SK-N-SH treated with all-trans-retinoic acid at 6 μM for 48 hours (cell line): ENCODE measurements around the gene MKS1.

Experiments
- ATAC-seq: fragments of 200-7000 bp; cut with Tn5 transposase; 3 replicates; pipeline ENCODE4 v1.9.1; 2020; ENCODE audit warnings: mild to moderate bottlenecking, moderate library complexity
- ARNTL ChIP-seq: fragments of 450-650 bp; formaldehyde crosslinking; IDR thresholded peaks from 2 replicates; pipeline ENCODE4 v1.5.0; 2020; ENCODE audit warnings: low read depth, mild to moderate bottlenecking, moderate library complexity, borderline replicate concordance
- BACH2 ChIP-seq: fragments of 250-450 bp; sonication (Bioruptor Pico); IDR thresholded peaks from 2 replicates; pipeline ENCODE4 v1.9.0; 2021; ENCODE audit warnings: mild to moderate bottlenecking, borderline replicate concordance
- CREB5 ChIP-seq: fragments of 250-450 bp; sonication (Bioruptor Pico); IDR thresholded peaks from 2 replicates; pipeline ENCODE4 v1.5.1; 2020; ENCODE audit warnings: low read depth, mild to moderate bottlenecking, moderate library complexity
- CSDC2 ChIP-seq: fragments of 250-450 bp; sonication (Bioruptor Pico); IDR thresholded peaks from 2 replicates; pipeline ENCODE4 v1.5.0; 2020; ENCODE audit warnings: mild to moderate bottlenecking, moderate library complexity
- CSRNP3 ChIP-seq: fragments of 250-450 bp; sonication (Bioruptor Pico); IDR thresholded peaks from 2 replicates; pipeline ENCODE4 v1.5.1; 2021; ENCODE audit warnings: mild to moderate bottlenecking, moderate library complexity
- ESRRG ChIP-seq: fragments of 250-450 bp; sonication (Bioruptor Pico); IDR thresholded peaks from 2 replicates; pipeline ENCODE4 v1.6.1; 2021; ENCODE audit warnings: mild to moderate bottlenecking
- GLIS3 ChIP-seq: fragments of 250-450 bp; sonication (Bioruptor Pico); IDR thresholded peaks from 2 replicates; pipeline ENCODE4 v1.5.0; 2020; ENCODE audit warnings: mild to moderate bottlenecking, moderate library complexity
- ISL1 ChIP-seq: fragments of 250-450 bp; sonication (Bioruptor Pico); IDR thresholded peaks from 2 replicates; pipeline ENCODE4 v2.1.2; 2022; ENCODE audit warnings: mild to moderate bottlenecking, moderate library complexity
- OSR1 ChIP-seq: fragments of 250-450 bp; sonication (Bioruptor Pico); IDR thresholded peaks from 2 replicates; pipeline ENCODE4 v1.8.0; 2022; ENCODE audit warnings: moderate library complexity, mild to moderate bottlenecking, inconsistent platforms
- PPARA ChIP-seq: fragments of 250-450 bp; sonication (Bioruptor Pico); IDR thresholded peaks from 2 replicates; pipeline ENCODE4 v1.5.0; 2020; ENCODE audit warnings: mild to moderate bottlenecking, borderline replicate concordance
- RARB ChIP-seq: fragments of 250-450 bp; sonication (Bioruptor Pico); IDR thresholded peaks from 2 replicates; pipeline ENCODE4 v1.8.0; 2021; ENCODE audit warnings: mild to moderate bottlenecking, moderate library complexity
- SNAI2 ChIP-seq: fragments of 250-450 bp; sonication (Bioruptor Pico); IDR thresholded peaks from 2 replicates; pipeline ENCODE4 v1.5.0; 2020; ENCODE audit warnings: mild to moderate bottlenecking, moderate library complexity
- TCF4 ChIP-seq: fragments of 250-450 bp; sonication (Bioruptor Pico); IDR thresholded peaks from 2 replicates; pipeline ENCODE4 v1.8.0; 2021; ENCODE audit warnings: mild to moderate bottlenecking, moderate library complexity, borderline replicate concordance
- TOX ChIP-seq: fragments of 250-450 bp; sonication (Bioruptor Pico); IDR thresholded peaks from 2 replicates; pipeline ENCODE4 v1.8.0; 2021; ENCODE audit warnings: mild to moderate bottlenecking, moderate library complexity, borderline replicate concordance
- ZC3H10 ChIP-seq: fragments of 250-450 bp; sonication (Bioruptor Pico); IDR thresholded peaks from 2 replicates; pipeline ENCODE4 v1.5.1; 2021; ENCODE audit warnings: mild to moderate bottlenecking, moderate library complexity
- ZFP3 ChIP-seq: fragments of 250-450 bp; sonication (Bioruptor Pico); IDR thresholded peaks from 2 replicates; pipeline ENCODE4 v1.5.0; 2020; ENCODE audit warnings: mild to moderate bottlenecking, moderate library complexity
- ZFP30 ChIP-seq: fragments of 450-650 bp; formaldehyde crosslinking; IDR thresholded peaks from 2 replicates; pipeline ENCODE4 v1.5.0; 2022; ENCODE audit warnings: mild to moderate bottlenecking, moderate library complexity
- ZNF565 ChIP-seq: fragments of 450-650 bp; formaldehyde crosslinking; conservative IDR thresholded peaks from 2 replicates; pipeline ENCODE4 v1.5.0; 2020; ENCODE audit warnings: low read depth, mild to moderate bottlenecking, moderate library complexity
- ZNF70 ChIP-seq: fragments of 450-650 bp; formaldehyde crosslinking; IDR thresholded peaks from 2 replicates; pipeline ENCODE4 v1.5.0; 2020; ENCODE audit warnings: mild to moderate bottlenecking, moderate library complexity
- ZNF8 ChIP-seq: fragments of 450-650 bp; formaldehyde crosslinking; IDR thresholded peaks from 2 replicates; pipeline ENCODE4 v1.5.0; 2020; ENCODE audit warnings: mild to moderate bottlenecking, moderate library complexity
- TF ChIP-seq, protein P1 (sequence below): fragments of 250-450 bp; sonication (Bioruptor Pico); IDR thresholded peaks from 2 replicates; pipeline ENCODE4 v1.8.0; 2021; ENCODE audit warnings: low read depth, mild to moderate bottlenecking, moderate library complexity, borderline replicate concordance
- TF ChIP-seq, protein P2 (sequence below): fragments of 250-450 bp; sonication (Bioruptor Pico); IDR thresholded peaks from 2 replicates; pipeline ENCODE4 v1.8.0; 2020; ENCODE audit warnings: mild to moderate bottlenecking, moderate library complexity, borderline replicate concordance

Gene MKS1

GRCh38 chr17:58253082-58253481 is 34.0 kb upstream of the MKS1 start:
- no peak for ATAC-seq

GRCh38 chr17:58252141-58252540 is 33.1 kb upstream of the MKS1 start:
- TF ChIP-seq ZFP30 (CRISPR knock-in tag) (no peak), RARB (no peak), CSDC2 (no peak), ESRRG (CRISPR knock-in tag) (no peak), ISL1 (CRISPR knock-in tag) (no peak), GLIS3 (CRISPR knock-in tag) (no peak), SNAI2 (CRISPR knock-in tag) (no peak), PPARA (no peak), ZC3H10 (no peak), ZNF8 (CRISPR knock-in tag) (no peak), ZNF70 (CRISPR knock-in tag) (no peak), BACH2 (no peak), ARNTL (CRISPR knock-in tag) (no peak), ZFP3 (CRISPR knock-in tag) (no peak), ZNF565 (CRISPR knock-in tag) (no peak), TOX (no peak), OSR1 (no peak), CREB5 (CRISPR knock-in tag) (no peak)
- TF ChIP-seq, protein P1, sequence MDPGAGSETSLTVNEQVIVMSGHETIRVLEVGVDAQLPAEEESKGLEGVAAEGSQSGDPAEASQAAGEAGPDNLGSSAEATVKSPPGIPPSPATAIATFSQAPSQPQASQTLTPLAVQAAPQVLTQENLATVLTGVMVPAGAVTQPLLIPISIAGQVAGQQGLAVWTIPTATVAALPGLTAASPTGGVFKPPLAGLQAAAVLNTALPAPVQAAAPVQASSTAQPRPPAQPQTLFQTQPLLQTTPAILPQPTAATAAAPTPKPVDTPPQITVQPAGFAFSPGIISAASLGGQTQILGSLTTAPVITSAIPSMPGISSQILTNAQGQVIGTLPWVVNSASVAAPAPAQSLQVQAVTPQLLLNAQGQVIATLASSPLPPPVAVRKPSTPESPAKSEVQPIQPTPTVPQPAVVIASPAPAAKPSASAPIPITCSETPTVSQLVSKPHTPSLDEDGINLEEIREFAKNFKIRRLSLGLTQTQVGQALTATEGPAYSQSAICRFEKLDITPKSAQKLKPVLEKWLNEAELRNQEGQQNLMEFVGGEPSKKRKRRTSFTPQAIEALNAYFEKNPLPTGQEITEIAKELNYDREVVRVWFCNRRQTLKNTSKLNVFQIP (CRISPR knock-in tag), result no peak
- TF ChIP-seq, protein P2, sequence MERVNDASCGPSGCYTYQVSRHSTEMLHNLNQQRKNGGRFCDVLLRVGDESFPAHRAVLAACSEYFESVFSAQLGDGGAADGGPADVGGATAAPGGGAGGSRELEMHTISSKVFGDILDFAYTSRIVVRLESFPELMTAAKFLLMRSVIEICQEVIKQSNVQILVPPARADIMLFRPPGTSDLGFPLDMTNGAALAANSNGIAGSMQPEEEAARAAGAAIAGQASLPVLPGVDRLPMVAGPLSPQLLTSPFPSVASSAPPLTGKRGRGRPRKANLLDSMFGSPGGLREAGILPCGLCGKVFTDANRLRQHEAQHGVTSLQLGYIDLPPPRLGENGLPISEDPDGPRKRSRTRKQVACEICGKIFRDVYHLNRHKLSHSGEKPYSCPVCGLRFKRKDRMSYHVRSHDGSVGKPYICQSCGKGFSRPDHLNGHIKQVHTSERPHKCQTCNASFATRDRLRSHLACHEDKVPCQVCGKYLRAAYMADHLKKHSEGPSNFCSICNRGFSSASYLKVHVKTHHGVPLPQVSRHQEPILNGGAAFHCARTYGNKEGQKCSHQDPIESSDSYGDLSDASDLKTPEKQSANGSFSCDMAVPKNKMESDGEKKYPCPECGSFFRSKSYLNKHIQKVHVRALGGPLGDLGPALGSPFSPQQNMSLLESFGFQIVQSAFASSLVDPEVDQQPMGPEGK (CRISPR knock-in tag), result no peak
- ATAC-seq, result no peak

More at GRCh38 chr17:58253082-58253481, 34.0 kb upstream of the MKS1 start:
- no peak for TF ChIP-seq TCF4 (CRISPR knock-in tag)
- no peak for TF ChIP-seq ZNF565 (CRISPR knock-in tag)
- no peak for TF ChIP-seq CREB5 (CRISPR knock-in tag)
- TF ChIP-seq OSR1, result no peak
- TF ChIP-seq, protein P2 (CRISPR knock-in tag), result no peak
- no peak for TF ChIP-seq ARNTL (CRISPR knock-in tag)
- TF ChIP-seq GLIS3 (CRISPR knock-in tag), result no peak
- no peak for TF ChIP-seq ZC3H10
- no peak for TF ChIP-seq SNAI2 (CRISPR knock-in tag)
- TF ChIP-seq CSRNP3, result no peak
